Stimulated activated CD4-positive, alpha-beta T cell treated with anti-CD3 and anti-CD28 coated beads, TNF-alpha, amount 100 ng/mL, for 24 hours (primary cell): ENCODE data around the gene CRADD.
A peak's percentile ranks its signal among the peaks of the same experiment; 100 is the strongest.
"Not testable (repeated sequence)": the region's sequence is repeated elsewhere in the genome, so short reads cannot be mapped to it uniquely, and the experiment has no call there.

ENCODE experiments used
- DNase-seq, 3 experiments: peaks; one replicate each; pipeline ENCODE4 v3.0.0-alpha.2; 2020; ENCODE audit warnings: low read depth in 3 of 3

The CRADD gene

GRCh38 chr12:93782853-93783252 is 105.7 kb downstream of the CRADD start:
- no peak for DNase-seq

GRCh38 chr12:93783832-93784231 is 106.7 kb downstream of the CRADD start:
- DNase-seq, result peak in 2 of 3 experiments; percentile 37 to 46

DNA sequence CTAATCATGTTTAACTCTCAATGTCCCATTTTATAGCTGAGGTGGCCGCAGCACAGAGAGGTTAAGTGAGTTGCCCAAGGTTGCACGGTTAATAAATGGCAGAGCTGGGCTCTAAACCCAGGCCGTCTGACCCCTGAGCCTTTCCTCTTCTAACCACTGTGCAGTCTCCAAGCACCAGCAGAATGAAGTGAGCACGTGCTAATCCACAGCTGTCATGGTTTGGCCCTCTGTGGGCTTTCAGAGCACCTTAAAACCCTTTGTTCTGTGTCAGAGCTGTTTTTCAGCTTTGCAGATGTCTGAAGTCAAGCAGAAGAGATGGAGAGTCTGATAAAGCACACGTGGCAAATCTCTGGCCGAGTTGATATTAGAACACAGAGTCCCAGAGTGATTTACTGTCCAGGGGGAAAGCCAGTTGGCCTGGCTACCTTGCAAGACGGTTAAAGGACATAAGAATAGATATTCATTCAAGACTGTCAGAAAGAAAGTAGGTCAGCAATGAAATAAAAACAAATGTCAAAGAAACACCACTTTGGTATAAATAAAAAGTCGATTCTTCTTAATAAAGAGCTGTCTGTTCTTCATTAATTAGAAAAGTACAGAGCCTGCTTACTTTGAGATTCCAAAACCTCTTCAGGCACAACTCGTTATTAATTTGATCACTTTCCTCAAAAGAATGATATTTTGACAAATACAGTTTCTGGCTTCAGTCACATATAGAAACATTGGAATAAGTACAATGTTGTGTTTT is 107.3 kb downstream of the CRADD start:
- DNase-seq, result no peak

- DNase-seq, result peak in 2 of 3 experiments; percentile 18 to 36
Measured at GRCh38 chr12:93785249-93786010, 108.3 kb downstream of the CRADD start.

GRCh38 chr12:93786656-93787397 is 109.7 kb downstream of the CRADD start:
- no peak for DNase-seq

DNA sequence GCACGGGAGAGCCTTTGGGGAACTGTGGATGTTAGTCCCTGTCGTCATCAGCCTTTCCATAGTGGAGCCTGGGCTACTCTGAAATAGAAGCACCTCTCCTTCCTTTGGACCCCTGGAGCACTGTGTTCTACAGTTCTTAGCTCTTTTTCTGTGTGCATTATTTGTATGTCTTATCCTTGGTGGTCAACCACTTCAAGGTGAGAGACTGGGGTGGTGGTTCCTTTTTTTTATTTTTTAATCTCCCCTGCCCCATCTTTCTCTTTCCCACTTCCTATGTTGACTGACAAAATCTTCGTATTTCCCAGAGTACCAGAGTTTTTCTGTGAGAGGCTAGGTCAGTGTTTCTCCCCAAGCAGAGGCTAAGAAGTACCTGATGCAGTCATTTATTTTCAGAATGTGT is 111.7 kb downstream of the CRADD start:
- no peak for DNase-seq

DNA sequence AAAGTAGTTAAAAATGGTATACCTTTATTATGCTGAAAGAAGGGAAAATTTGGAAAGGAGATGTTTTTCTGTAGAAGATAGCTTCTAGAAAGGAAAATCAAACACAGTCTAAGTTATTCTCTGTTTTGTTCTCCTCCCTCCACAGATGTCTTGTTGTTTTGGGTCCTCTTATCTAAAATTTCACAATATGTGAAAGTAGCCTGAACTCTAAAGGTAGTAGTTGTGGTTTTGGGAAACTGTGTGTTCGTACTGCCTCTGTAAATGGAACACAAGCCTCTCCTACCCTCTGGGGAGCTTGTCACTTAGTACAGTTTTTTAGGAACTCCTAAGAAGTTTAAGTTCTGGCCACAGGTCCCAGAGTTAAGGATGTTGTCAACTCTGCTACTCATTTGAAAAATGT is 112.6 kb downstream of the CRADD start:
- no peak for DNase-seq

DNA sequence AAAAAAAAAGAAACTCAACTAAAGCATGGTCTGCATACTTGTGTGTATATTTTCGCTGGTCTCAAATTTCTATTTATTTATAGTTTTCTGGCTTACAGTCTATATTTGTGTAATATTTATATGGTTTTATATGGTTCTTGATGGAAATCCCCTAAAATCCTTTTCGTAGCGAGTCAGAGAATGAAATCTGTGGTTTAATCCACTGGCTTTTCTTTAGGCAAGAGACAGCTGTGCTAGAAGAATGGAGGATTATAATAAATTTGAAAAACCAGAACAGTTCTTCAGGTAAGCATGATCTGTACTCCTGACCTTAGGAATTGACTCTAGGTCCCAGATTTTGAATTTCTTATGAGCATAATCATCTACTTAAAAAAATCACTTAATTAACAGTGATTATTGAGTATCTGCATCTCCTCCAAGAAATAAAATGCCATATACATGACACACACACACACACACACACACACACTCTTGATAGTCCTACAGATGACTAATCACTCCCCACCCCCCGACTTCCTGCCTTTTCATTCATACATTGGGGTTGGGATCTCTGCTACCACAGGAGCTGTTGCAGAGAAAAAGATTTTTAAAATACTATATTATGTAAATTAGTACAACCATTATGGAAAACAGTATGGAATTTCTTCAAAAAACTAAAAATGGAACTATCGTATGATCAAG is 113.4 kb downstream of the CRADD start:
- peak in 1 of 3 experiments; percentile 19 for DNase-seq

DNA sequence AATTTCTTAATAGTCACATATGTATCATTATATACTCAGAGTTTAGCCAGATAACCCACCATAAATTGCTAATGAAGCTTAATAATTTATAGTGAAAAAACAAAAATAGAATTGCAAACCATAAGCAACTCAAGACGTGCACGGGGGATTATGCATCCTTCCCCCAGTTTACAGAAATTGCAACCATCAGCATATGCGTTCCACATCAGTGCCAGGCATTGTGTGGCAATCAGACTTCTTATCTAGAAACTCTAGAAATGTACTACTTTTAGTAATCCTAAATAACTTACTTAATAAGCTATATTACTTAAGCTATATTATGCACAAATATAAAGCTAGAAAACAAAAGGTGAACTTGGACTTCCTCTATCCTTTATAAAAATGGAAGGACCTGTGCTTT is 115.8 kb downstream of the CRADD start:
- no peak for DNase-seq

DNA sequence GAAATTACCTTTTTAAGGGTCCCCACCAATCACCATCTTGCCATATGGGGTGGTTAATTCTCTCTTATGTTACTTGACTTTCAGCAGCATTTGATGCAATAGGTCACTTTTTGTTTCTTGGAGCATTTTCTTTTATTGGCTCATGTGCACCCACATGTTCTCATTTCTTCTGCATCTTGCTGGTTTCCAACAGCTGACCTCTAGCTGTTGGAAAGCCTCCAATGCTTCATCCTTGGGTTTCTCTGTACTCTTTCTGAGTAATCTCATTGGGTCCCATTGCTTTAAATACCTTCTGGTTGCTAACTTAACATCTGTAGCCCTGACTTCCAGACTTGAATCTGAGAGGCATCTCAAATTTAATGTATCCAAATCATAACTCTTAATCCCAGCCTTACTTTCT is 116.8 kb downstream of the CRADD start:
- no peak for DNase-seq

- no peak for DNase-seq
Measured at GRCh38 chr12:93794738-93795137, 117.6 kb downstream of the CRADD start.

DNA sequence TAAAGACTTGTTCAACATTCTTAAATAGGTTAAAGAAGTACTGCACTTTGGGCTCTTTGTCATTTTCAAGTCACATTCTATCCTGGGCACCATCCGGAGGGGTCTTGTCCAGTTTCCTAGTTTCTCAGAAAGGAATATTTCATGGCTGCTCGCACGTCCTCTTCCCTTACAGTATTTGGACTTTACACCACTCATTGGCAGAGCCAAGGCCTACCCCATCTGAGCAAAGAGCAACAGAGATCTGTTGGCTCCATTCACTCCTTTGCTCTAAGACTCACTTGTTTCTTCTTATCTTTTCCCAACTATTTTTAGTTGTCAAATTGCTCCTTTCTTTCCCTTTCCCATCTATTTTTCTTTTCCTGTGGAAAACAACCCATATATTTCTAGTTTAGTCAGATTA is 118.2 kb downstream of the CRADD start:
- DNase-seq, result no peak

DNA sequence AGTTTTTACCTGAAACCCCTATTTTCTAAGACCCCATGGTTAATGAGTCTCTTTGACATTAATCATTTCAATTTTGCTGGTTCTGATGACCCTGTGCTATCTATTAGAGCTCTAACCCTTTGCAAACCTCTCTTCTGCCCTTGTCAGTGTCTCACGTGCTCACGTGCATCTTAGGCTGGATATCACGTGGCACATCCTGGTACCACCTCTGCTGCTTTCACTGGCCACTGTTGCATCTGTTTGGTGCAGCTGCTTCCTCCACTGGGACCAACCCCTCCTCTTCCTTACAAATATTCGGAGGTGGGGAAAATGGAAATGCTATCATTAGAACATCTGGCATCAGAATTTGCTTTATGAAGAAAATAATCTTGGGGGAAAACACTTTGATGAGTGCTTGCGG is 119.6 kb downstream of the CRADD start:
- DNase-seq, result no peak

- DNase-seq, result no peak
Measured at GRCh38 chr12:93798279-93799151, 121.3 kb downstream of the CRADD start.

GRCh38 chr12:93801666-93802065 is 124.5 kb downstream of the CRADD start:
- DNase-seq, result not testable (repeated sequence)

GRCh38 chr12:93802293-93802692 is 125.1 kb downstream of the CRADD start:
- DNase-seq, result no peak

GRCh38 chr12:93802698-93803423 is 125.7 kb downstream of the CRADD start:
- no peak for DNase-seq

DNA sequence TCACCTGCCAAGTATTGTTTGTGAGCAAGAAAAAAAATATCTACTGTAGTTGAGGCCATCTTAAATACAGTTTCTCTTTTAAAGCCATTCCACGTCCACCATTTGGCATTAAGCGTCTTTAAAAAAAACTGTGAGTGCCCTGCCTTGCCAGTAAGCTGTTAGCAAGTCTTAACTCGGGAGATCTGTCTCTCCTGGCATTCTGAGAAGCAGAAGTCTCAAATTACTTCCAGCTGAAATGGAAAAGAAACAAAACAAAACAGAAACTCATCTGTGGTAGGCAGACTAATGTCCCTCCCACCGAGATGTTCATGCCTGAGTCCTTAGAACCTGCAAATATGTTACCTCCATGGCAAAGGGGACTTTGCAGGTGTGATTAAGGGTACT is 126.2 kb downstream of the CRADD start:
- DNase-seq, result no peak

- no peak for DNase-seq
Measured at GRCh38 chr12:93804392-93805179, 127.4 kb downstream of the CRADD start.
